ENCODE results near the gene TRIM28.
"Not testable (repeated sequence)": the region's sequence is repeated elsewhere in the genome, so short reads cannot be mapped to it uniquely, and the experiment has no call there.

Gene TRIM28

GRCh38 chr19:58561373-58562121 is 17.7 kb downstream of the TRIM28 start:
- DNase-seq, result no peak

- DNase-seq, result peak; percentile 35
These were observed 18.5 kb downstream of the TRIM28 start for GRCh38 chr19:58562122-58563033.

GRCh38 chr19:58563034-58563573 is 19.2 kb downstream of the TRIM28 start:
- peak; percentile 41 for DNase-seq

- no peak for DNase-seq
These were observed 20.0 kb downstream of the TRIM28 start for GRCh38 chr19:58563823-58564222.

- DNase-seq, result no peak
These were observed 23.1 kb downstream of the TRIM28 start for GRCh38 chr19:58566989-58567388.

GRCh38 chr19:58568453-58569130 is 24.7 kb downstream of the TRIM28 start:
- no peak for DNase-seq

- no peak for DNase-seq
These were observed 25.5 kb downstream of the TRIM28 start for GRCh38 chr19:58569191-58569942.

GRCh38 chr19:58569943-58570670 is 26.2 kb downstream of the TRIM28 start:
- DNase-seq, result no peak

- no peak for DNase-seq
These were observed 27.1 kb downstream of the TRIM28 start for GRCh38 chr19:58570770-58571574.

GRCh38 chr19:58571575-58571947 is 27.7 kb downstream of the TRIM28 start:
- no peak for DNase-seq

- no peak for DNase-seq
These were observed 28.4 kb downstream of the TRIM28 start for GRCh38 chr19:58572026-58572817.

GRCh38 chr19:58572818-58573657 is 29.2 kb downstream of the TRIM28 start, which contains the start of gene MZF1:
Gene MZF1 (minus strand): TSS chr19:58573335. CDS start chr19:58571389, 1,946 bp downstream.
- peak; percentile 100 for DNase-seq

- DNase-seq, result no peak
These were observed 29.8 kb downstream of the TRIM28 start for GRCh38 chr19:58573658-58574164.

GRCh38 chr19:58575183-58576041 is 31.5 kb downstream of the TRIM28 start:
- peak; percentile 85 for DNase-seq

GRCh38 chr19:58577581-58577980 is 33.7 kb downstream of the TRIM28 start:
- not testable (repeated sequence) for DNase-seq

- no peak for DNase-seq
These were observed 34.4 kb downstream of the TRIM28 start for GRCh38 chr19:58578012-58578925.
